ENCODE measurements around the gene PKD2L1. TPM values are rescaled to one million over a fixed set of nuclear protein-coding genes. Genes with fewer than 3 reads are reported as not detected.

Gene PKD2L1
- total and polyA plus RNA-seq, 10 of the 15 experiments (the other 5 are each of a cell fraction or from before 2014, with no cell fraction given) = 0.05 to 0.17 (median 0.08) TPM; not detected in 6

GRCh38 chr10:100350914-100351485, 21.0 kb upstream of the PKD2L1 start:
- FAIRE-seq (no peak), ATAC-seq (no peak), DNase-seq (ENCODE audit: low read depth, low spot score) (no peak)
- ChIA-PET POLR2A (interaction anchor here (0.7 to 11.8 kb wide), 5 partner anchors 15 to 29 kb away, joined by 3 to 191 read pairs (median 18); partner anchors contain the start of gene PKD2L1), RAD21 (ENCODE audit: unreplicated experiment) (interaction anchor here (1.0 to 18.1 kb wide), 8 partner anchors 8 to 81 kb away, joined by 3 to 214 read pairs (median 10); no protein-coding TSS in a partner anchor), SMC1A (ENCODE audit: uncharacterized antibody, unreplicated experiment) (interaction anchor here (1.2 to 17.4 kb wide), 10 partner anchors 9 to 168 kb away, joined by 3 to 277 read pairs (median 18); no protein-coding TSS in a partner anchor), CTCF (interaction anchor here (0.9 to 7.7 kb wide), 7 partner anchors 8 to 160 kb away, joined by 4 to 91 read pairs (median 18); no protein-coding TSS in a partner anchor)
- H3K9me3 ChIP-seq (replicated peaks; ENCODE audit: control insufficient read depth, insufficient read depth, low read length) = no peaks in the 10 kb centered on the region
- no peak overlapping the region; the same call in 1 of the 2 replicates for H3K9ac ChIP-seq (ENCODE audit: control insufficient read depth, insufficient read depth, low read length)
- no peak overlapping the region for H3K27ac ChIP-seq (ENCODE audit: control insufficient read depth, insufficient read depth)
- no peak for TF ChIP-seq CREB1 (IDR thresholded peaks at IDR 0.05; ENCODE audit: low read depth)
- TF ChIP-seq NKRF (conservative IDR thresholded peaks at IDR 0.05) = no peak
- TF ChIP-seq FOXK2 (IDR thresholded peaks at IDR 0.05) = no peak
- TF ChIP-seq SUZ12 (IDR thresholded peaks at IDR 0.05; ENCODE audit: unreplicated experiment) = no peak
- TF ChIP-seq CUX1 (IDR thresholded peaks at IDR 0.05; ENCODE audit: insufficient replicate concordance, low read depth, low read length) = no peak
- TF ChIP-seq RFX5 (IDR thresholded peaks at IDR 0.05; ENCODE audit: low read depth, low read length) = no peak
- H3K4me3 ChIP-seq = peak overlapping the region; percentile 86; the same call in 1 of the 2 replicates
- no peaks in the 10 kb centered on the region for H3K27me3 ChIP-seq (replicated peaks in 1 of 2; ENCODE audit: control insufficient read depth in 2 of 2, insufficient read depth in 2 of 2, low read length in 1 of 2)
- H3K4me1 ChIP-seq (ENCODE audit: control insufficient read depth, insufficient read depth, low read length) = peaks cover 11% of the 10 kb centered on the region
- BruUV-seq (replicated peaks) = no TSS peak
- in situ Hi-C loops (cut with MboI) (no loop called here), intact Hi-C loops (cut with micrococcal nuclease; ENCODE audit: unreplicated experiment) (no loop called here)
- 82% methylated on average over 5 of the region's 5 CpGs for WGBS (ENCODE audit: insufficient coverage, insufficient replicate concordance, low lambda C conversion rate, missing lambda C conversion rate)
- H4K20me1 ChIP-seq (ENCODE audit: control insufficient read depth, insufficient read depth) = peaks cover 4% of the 10 kb centered on the region; the same call in 1 of the 2 replicates
- H3K4me2 ChIP-seq (ENCODE audit: control insufficient read depth, insufficient read depth) = peak overlapping the region; percentile 73
- H3K36me3 ChIP-seq (ENCODE audit: control insufficient read depth in 2 of 2, insufficient read depth in 2 of 2, low read length in 1 of 2) = peaks cover 6 to 57% of the 10 kb centered on the region in 2 experiments
- H3K79me2 ChIP-seq (ENCODE audit: control insufficient read depth, insufficient read depth, low read length) = peaks cover 66% of the 10 kb centered on the region
- no peak overlapping the region for H2AFZ ChIP-seq (ENCODE audit: control insufficient read depth, low read depth, low read length)
